Measurements from ENCODE around the gene KRTAP6-2.

KRTAP6-2 gene

GRCh38 chr21:30563630-30564029 is 35.1 kb downstream of the KRTAP6-2 start:
- no CpG with 5 or more reads among the region's 2 CpGs for WGBS (ENCODE audit: extremely low coverage, insufficient coverage, low lambda C conversion rate)
- Histone ChIP-seq H3K4me1 (ENCODE audit: control insufficient read depth, low read depth, low read length) (no peaks in the 10 kb centered on the region), H3K27me3 (ENCODE audit: insufficient read depth, low read length, poor library complexity) (no peaks in the 10 kb centered on the region), H3K9ac (ENCODE audit: low read length) (no peak overlapping the region), H3K56ac (ENCODE audit: low read length) (no peak overlapping the region), H4K8ac (ENCODE audit: low read depth, low read length) (no peak overlapping the region), H2BK15ac (replicated peaks; ENCODE audit: low read depth) (no peak overlapping the region), H3K79me1 (ENCODE audit: low read length) (no peaks in the 10 kb centered on the region), H3K23ac (ENCODE audit: low read length) (no peak overlapping the region), H2AK5ac (ENCODE audit: low read length) (no peak overlapping the region), H3K4me3 (ENCODE audit: low read length) (no peak overlapping the region), H3K4ac (ENCODE audit: low read depth, low read length) (no peak overlapping the region), H3K36me3 (ENCODE audit: control insufficient read depth, insufficient read depth, low read length) (no peaks in the 10 kb centered on the region), H3K27ac (ENCODE audit: low read depth, low read length) (no peak overlapping the region), H2BK5ac (ENCODE audit: low read length) (no peak overlapping the region), H3K4me2 (ENCODE audit: low read length) (no peak overlapping the region), H3K18ac (ENCODE audit: low read length) (no peak overlapping the region), H2BK120ac (ENCODE audit: low read depth, low read length) (no peak overlapping the region), H4K5ac (ENCODE audit: low read length) (no peak overlapping the region), H3K79me2 (ENCODE audit: control insufficient read depth, insufficient read depth, low read length) (no peaks in the 10 kb centered on the region)
- DNase-seq: no peak

GRCh38 chr21:30563072-30563471 is 35.6 kb downstream of the KRTAP6-2 start:
- WGBS (ENCODE audit: extremely low coverage, insufficient coverage, low lambda C conversion rate): no CpG with 5 or more reads among the region's 6 CpGs
- H4K5ac ChIP-seq (ENCODE audit: low read length): no peak overlapping the region
- no peaks in the 10 kb centered on the region for H3K27me3 ChIP-seq (ENCODE audit: insufficient read depth, low read length, poor library complexity)
- H3K27ac ChIP-seq (ENCODE audit: low read depth, low read length): no peak overlapping the region
- no peak for DNase-seq
- H2BK5ac ChIP-seq (ENCODE audit: low read length): no peak overlapping the region
- H2BK120ac ChIP-seq (ENCODE audit: low read depth, low read length): no peak overlapping the region
- no peaks in the 10 kb centered on the region for H3K36me3 ChIP-seq (ENCODE audit: control insufficient read depth, insufficient read depth, low read length)
- no peak overlapping the region for H3K4me2 ChIP-seq (ENCODE audit: low read length)
- H2AK5ac ChIP-seq (ENCODE audit: low read length): no peak overlapping the region
- no peak overlapping the region for H3K23ac ChIP-seq (ENCODE audit: low read length)
- no peak overlapping the region for H3K56ac ChIP-seq (ENCODE audit: low read length)
- no peak overlapping the region for H3K18ac ChIP-seq (ENCODE audit: low read length)
- no peaks in the 10 kb centered on the region for H3K79me2 ChIP-seq (ENCODE audit: control insufficient read depth, insufficient read depth, low read length)
- no peaks in the 10 kb centered on the region for H3K4me1 ChIP-seq (ENCODE audit: control insufficient read depth, low read depth, low read length)
- no peak overlapping the region for H4K8ac ChIP-seq (ENCODE audit: low read depth, low read length)
- no peak overlapping the region for H3K4me3 ChIP-seq (ENCODE audit: low read length)
- H2BK15ac ChIP-seq (replicated peaks; ENCODE audit: low read depth): no peak overlapping the region
- H3K4ac ChIP-seq (ENCODE audit: low read depth, low read length): no peak overlapping the region
- no peak overlapping the region for H3K9ac ChIP-seq (ENCODE audit: low read length)
- H3K79me1 ChIP-seq (ENCODE audit: low read length): no peaks in the 10 kb centered on the region

DNA sequence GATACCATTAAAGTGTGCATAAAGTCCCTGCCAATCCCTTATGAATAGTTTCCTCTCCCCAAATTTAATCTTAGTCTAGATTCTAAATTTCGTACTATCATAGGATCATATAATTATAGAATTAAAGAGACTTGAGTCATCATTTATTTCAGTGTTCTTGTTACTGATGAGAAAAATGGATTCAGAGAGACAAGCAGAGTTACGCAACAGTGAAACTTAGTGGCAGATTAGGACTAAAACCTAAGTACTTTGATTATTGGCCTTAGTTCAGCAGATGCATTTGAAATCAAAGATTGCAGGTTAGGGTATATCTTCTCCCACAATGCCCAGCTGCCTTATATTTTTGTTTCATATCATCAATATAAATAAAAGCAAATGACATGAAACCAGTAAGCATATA is 36.7 kb downstream of the KRTAP6-2 start:
- Histone ChIP-seq H3K27ac (ENCODE audit: low read depth, low read length) (no peak overlapping the region), H3K4me2 (ENCODE audit: low read length) (no peak overlapping the region), H3K27me3 (ENCODE audit: insufficient read depth, low read length, poor library complexity) (no peaks in the 10 kb centered on the region), H2AK5ac (ENCODE audit: low read length) (no peak overlapping the region), H3K36me3 (ENCODE audit: control insufficient read depth, insufficient read depth, low read length) (no peaks in the 10 kb centered on the region), H4K5ac (ENCODE audit: low read length) (no peak overlapping the region), H2BK5ac (ENCODE audit: low read length) (no peak overlapping the region), H3K4me1 (ENCODE audit: control insufficient read depth, low read depth, low read length) (no peaks in the 10 kb centered on the region), H4K8ac (ENCODE audit: low read depth, low read length) (no peak overlapping the region), H2BK15ac (replicated peaks; ENCODE audit: low read depth) (no peak overlapping the region), H3K56ac (ENCODE audit: low read length) (no peak overlapping the region), H2BK120ac (ENCODE audit: low read depth, low read length) (no peak overlapping the region), H3K4me3 (ENCODE audit: low read length) (no peak overlapping the region), H3K79me2 (ENCODE audit: control insufficient read depth, insufficient read depth, low read length) (no peaks in the 10 kb centered on the region), H3K79me1 (ENCODE audit: low read length) (no peaks in the 10 kb centered on the region), H3K4ac (ENCODE audit: low read depth, low read length) (no peak overlapping the region), H3K18ac (ENCODE audit: low read length) (no peak overlapping the region), H3K23ac (ENCODE audit: low read length) (no peak overlapping the region), H3K9ac (ENCODE audit: low read length) (no peak overlapping the region)
- no CpG with 5 or more reads among the region's 2 CpGs for WGBS (ENCODE audit: extremely low coverage, insufficient coverage, low lambda C conversion rate)
- no peak for DNase-seq

GRCh38 chr21:30561264-30561895 is 37.3 kb downstream of the KRTAP6-2 start, which contains the start of gene KRTAP19-7:
Gene KRTAP19-7, minus strand, starts transcription at chr21:30561314. Its CDS starts 25 bp downstream, at chr21:30561289.
- Histone ChIP-seq H4K5ac (ENCODE audit: low read length) (no peak within 1 kb of the TSS), H3K4me3 (ENCODE audit: low read length) (no peak within 1 kb of the TSS), H3K56ac (ENCODE audit: low read length) (no peak within 1 kb of the TSS), H3K79me2 (ENCODE audit: control insufficient read depth, insufficient read depth, low read length) (no peaks in the 10 kb centered on the region), H3K4me1 (ENCODE audit: control insufficient read depth, low read depth, low read length) (no peaks in the 10 kb centered on the region), H2BK120ac (ENCODE audit: low read depth, low read length) (no peak within 1 kb of the TSS), H3K36me3 (ENCODE audit: control insufficient read depth, insufficient read depth, low read length) (no peaks in the 10 kb centered on the region), H2BK15ac (replicated peaks; ENCODE audit: low read depth) (no peak within 1 kb of the TSS), H2BK5ac (ENCODE audit: low read length) (no peak within 1 kb of the TSS), H3K27ac (ENCODE audit: low read depth, low read length) (no peak within 1 kb of the TSS), H4K8ac (ENCODE audit: low read depth, low read length) (no peak within 1 kb of the TSS), H3K18ac (ENCODE audit: low read length) (no peak within 1 kb of the TSS), H3K23ac (ENCODE audit: low read length) (no peak within 1 kb of the TSS), H3K27me3 (ENCODE audit: insufficient read depth, low read length, poor library complexity) (no peaks in the 10 kb centered on the region), H3K4ac (ENCODE audit: low read depth, low read length) (no peak within 1 kb of the TSS), H3K4me2 (ENCODE audit: low read length) (no peak within 1 kb of the TSS), H2AK5ac (ENCODE audit: low read length) (no peak within 1 kb of the TSS), H3K79me1 (ENCODE audit: low read length) (no peaks in the 10 kb centered on the region), H3K9ac (ENCODE audit: low read length) (no peak within 1 kb of the TSS)
- no CpG with 5 or more reads among the region's 2 CpGs for WGBS (ENCODE audit: extremely low coverage, insufficient coverage, low lambda C conversion rate)
- no peak for DNase-seq

- Histone ChIP-seq H4K5ac (ENCODE audit: low read length) (no peak overlapping the region), H3K27me3 (ENCODE audit: insufficient read depth, low read length, poor library complexity) (no peaks in the 10 kb centered on the region), H3K56ac (ENCODE audit: low read length) (no peak overlapping the region), H2BK120ac (ENCODE audit: low read depth, low read length) (no peak overlapping the region), H4K8ac (ENCODE audit: low read depth, low read length) (no peak overlapping the region), H2BK15ac (replicated peaks; ENCODE audit: low read depth) (no peak overlapping the region), H3K4me3 (ENCODE audit: low read length) (no peak overlapping the region), H3K36me3 (ENCODE audit: control insufficient read depth, insufficient read depth, low read length) (no peaks in the 10 kb centered on the region), H3K79me1 (ENCODE audit: low read length) (no peaks in the 10 kb centered on the region), H3K27ac (ENCODE audit: low read depth, low read length) (no peak overlapping the region), H3K18ac (ENCODE audit: low read length) (no peak overlapping the region), H3K23ac (ENCODE audit: low read length) (no peak overlapping the region), H3K79me2 (ENCODE audit: control insufficient read depth, insufficient read depth, low read length) (no peaks in the 10 kb centered on the region), H3K9ac (ENCODE audit: low read length) (no peak overlapping the region), H2AK5ac (ENCODE audit: low read length) (no peak overlapping the region), H2BK5ac (ENCODE audit: low read length) (no peak overlapping the region), H3K4ac (ENCODE audit: low read depth, low read length) (no peak overlapping the region), H3K4me1 (ENCODE audit: control insufficient read depth, low read depth, low read length) (no peaks in the 10 kb centered on the region), H3K4me2 (ENCODE audit: low read length) (no peak overlapping the region)
- 100% methylated on average over 1 of the region's 2 CpGs for WGBS (ENCODE audit: extremely low coverage, insufficient coverage, low lambda C conversion rate)
- no peak for DNase-seq
These were observed 43.6 kb downstream of the KRTAP6-2 start for GRCh38 chr21:30555095-30555494.

DNA sequence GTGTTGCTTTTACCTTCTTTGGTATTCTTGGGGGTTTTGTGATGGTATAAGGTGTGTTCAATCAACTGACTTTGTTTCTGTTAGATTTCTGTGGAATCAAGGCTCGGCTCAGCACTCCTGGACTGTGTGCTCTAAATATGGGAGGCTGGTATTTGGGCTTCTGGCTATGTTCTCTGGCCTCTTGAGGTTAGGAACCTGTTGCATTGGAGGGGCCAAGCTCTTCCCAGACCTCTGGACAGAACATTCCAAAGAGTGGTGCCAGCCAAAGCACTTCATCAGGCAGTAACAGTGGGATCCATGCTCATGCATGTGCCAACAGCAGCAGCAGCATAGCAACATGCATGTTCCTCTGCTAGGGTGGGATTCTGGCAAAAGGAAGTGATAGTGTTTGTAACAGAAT is 45.9 kb downstream of the KRTAP6-2 start:
- Histone ChIP-seq H3K27me3 (ENCODE audit: insufficient read depth, low read length, poor library complexity) (no peaks in the 10 kb centered on the region), H3K4me2 (ENCODE audit: low read length) (no peak overlapping the region), H2BK15ac (replicated peaks; ENCODE audit: low read depth) (no peak overlapping the region), H3K9ac (ENCODE audit: low read length) (no peak overlapping the region), H3K4me1 (ENCODE audit: control insufficient read depth, low read depth, low read length) (no peaks in the 10 kb centered on the region), H3K56ac (ENCODE audit: low read length) (no peak overlapping the region), H3K18ac (ENCODE audit: low read length) (no peak overlapping the region), H3K79me1 (ENCODE audit: low read length) (no peaks in the 10 kb centered on the region), H3K36me3 (ENCODE audit: control insufficient read depth, insufficient read depth, low read length) (no peaks in the 10 kb centered on the region), H2BK120ac (ENCODE audit: low read depth, low read length) (no peak overlapping the region), H3K4ac (ENCODE audit: low read depth, low read length) (no peak overlapping the region), H3K27ac (ENCODE audit: low read depth, low read length) (no peak overlapping the region), H3K4me3 (ENCODE audit: low read length) (no peak overlapping the region), H2BK5ac (ENCODE audit: low read length) (no peak overlapping the region), H3K23ac (ENCODE audit: low read length) (no peak overlapping the region), H3K79me2 (ENCODE audit: control insufficient read depth, insufficient read depth, low read length) (no peaks in the 10 kb centered on the region), H4K8ac (ENCODE audit: low read depth, low read length) (no peak overlapping the region), H2AK5ac (ENCODE audit: low read length) (no peak overlapping the region), H4K5ac (ENCODE audit: low read length) (no peak overlapping the region)
- WGBS (ENCODE audit: extremely low coverage, insufficient coverage, low lambda C conversion rate): no CpG with 5 or more reads among the region's 1 CpG
- DNase-seq: no peak
